Measurements from ENCODE around the gene SBNO2. TPM values are rescaled to one million over a fixed set of nuclear protein-coding genes. Genes with fewer than 3 reads are reported as not detected.

The SBNO2 gene
- total RNA-seq, 4 donors from 2014 or later, result 14.9 to 67.2 (median 20.9) TPM

- no peak overlapping the region for H3K27ac ChIP-seq
- peaks cover 0 to 37% of the 10 kb centered on the region in 2 donors for H3K36me3 ChIP-seq
- WGBS, 2 donors (ENCODE audit: low coverage in 1 of 2), result 81 to 88% methylated on average over 4 to 5 of the region's 43 CpGs
- H3K9me3 ChIP-seq, result no peaks in the 10 kb centered on the region
- H3K4me1 ChIP-seq, result peaks cover 0 to 51% (median 24%) of the 10 kb centered on the region in 3 donors
- no peak for ATAC-seq
- H3K27me3 ChIP-seq, result peaks cover 34% of the 10 kb centered on the region
- no peak for TF ChIP-seq POLR2AphosphoS5 (IDR thresholded peaks at IDR 0.05)
- no peak for TF ChIP-seq POLR2A (IDR thresholded peaks at IDR 0.05)
- no peak overlapping the region for H3K4me3 ChIP-seq
Observed at GRCh38 chr19:1084024-1084868, 89.8 kb downstream of the SBNO2 start.

GRCh38 chr19:1082928-1083816 is 90.9 kb downstream of the SBNO2 start:
- H3K4me1 ChIP-seq, result peaks cover 0 to 40% (median 15%) of the 10 kb centered on the region in 3 donors
- WGBS, 2 donors (ENCODE audit: low coverage in 1 of 2), result 65 to 100% methylated on average over 1 to 15 of the region's 59 CpGs

GRCh38 chr19:1082165-1082927 is 91.7 kb downstream of the SBNO2 start:
- peaks cover 0 to 18% of the 10 kb centered on the region in 2 donors for H3K36me3 ChIP-seq
- no peak overlapping the region for H3K27ac ChIP-seq
- ATAC-seq, result peak; percentile 29
- TF ChIP-seq CTCF (IDR thresholded peaks at IDR 0.05) (no peak), POLR2AphosphoS5 (IDR thresholded peaks at IDR 0.05) (no peak), POLR2A (IDR thresholded peaks at IDR 0.05) (no peak), EP300 (IDR thresholded peaks at IDR 0.05) (no peak)
- no peaks in the 10 kb centered on the region for H3K9me3 ChIP-seq
- peaks cover 0 to 32% (median 9%) of the 10 kb centered on the region in 3 donors for H3K4me1 ChIP-seq
- peak overlapping the region in 1 of 2 donors; percentile 34 for H3K4me3 ChIP-seq
- peaks cover 34% of the 10 kb centered on the region for H3K27me3 ChIP-seq
- WGBS, 2 donors (ENCODE audit: low coverage in 1 of 2), result 45% methylated on average over 9 of the region's 51 CpGs; no CpG with 5 or more reads in 1 of the 2 donors

More at GRCh38 chr19:1082928-1083816, 90.9 kb downstream of the SBNO2 start:
- Histone ChIP-seq H3K36me3 (peaks cover 0 to 27% of the 10 kb centered on the region in 2 donors), H3K4me3 (peak overlapping the region in 1 of 2 donors; percentile 34), H3K27me3 (peaks cover 34% of the 10 kb centered on the region), H3K27ac (no peak overlapping the region), H3K9me3 (no peaks in the 10 kb centered on the region)
- no peak for ATAC-seq
- TF ChIP-seq CTCF (IDR thresholded peaks at IDR 0.05) (no peak), EP300 (IDR thresholded peaks at IDR 0.05) (no peak), POLR2AphosphoS5 (IDR thresholded peaks at IDR 0.05) (no peak), POLR2A (IDR thresholded peaks at IDR 0.05) (no peak)

- Histone ChIP-seq H3K27me3 (peaks cover 34% of the 10 kb centered on the region), H3K36me3 (peaks cover 0 to 10% of the 10 kb centered on the region in 2 donors), H3K4me3 (peak overlapping the region in 1 of 2 donors; percentile 34), H3K4me1 (peaks cover 0 to 27% (median 6%) of the 10 kb centered on the region in 3 donors), H3K9me3 (no peaks in the 10 kb centered on the region), H3K27ac (no peak overlapping the region)
- no peak for TF ChIP-seq CTCF (IDR thresholded peaks at IDR 0.05)
- TF ChIP-seq POLR2A (IDR thresholded peaks at IDR 0.05), result no peak
- no peak for TF ChIP-seq EP300 (IDR thresholded peaks at IDR 0.05)
- TF ChIP-seq POLR2AphosphoS5 (IDR thresholded peaks at IDR 0.05), result no peak
- WGBS, 2 donors (ENCODE audit: low coverage in 1 of 2), result 59% methylated on average over 3 of the region's 58 CpGs; no CpG with 5 or more reads in 1 of the 2 donors
- no peak for ATAC-seq
Observed at GRCh38 chr19:1081301-1082164, 92.5 kb downstream of the SBNO2 start.

All from gastroesophageal sphincter (tissue), 4 donors.